ENCODE results near the gene CCDC200.
"Not testable (repeated sequence)": the region's sequence is repeated elsewhere in the genome, so short reads cannot be mapped to it uniquely, and the experiment has no call there.

DNA sequence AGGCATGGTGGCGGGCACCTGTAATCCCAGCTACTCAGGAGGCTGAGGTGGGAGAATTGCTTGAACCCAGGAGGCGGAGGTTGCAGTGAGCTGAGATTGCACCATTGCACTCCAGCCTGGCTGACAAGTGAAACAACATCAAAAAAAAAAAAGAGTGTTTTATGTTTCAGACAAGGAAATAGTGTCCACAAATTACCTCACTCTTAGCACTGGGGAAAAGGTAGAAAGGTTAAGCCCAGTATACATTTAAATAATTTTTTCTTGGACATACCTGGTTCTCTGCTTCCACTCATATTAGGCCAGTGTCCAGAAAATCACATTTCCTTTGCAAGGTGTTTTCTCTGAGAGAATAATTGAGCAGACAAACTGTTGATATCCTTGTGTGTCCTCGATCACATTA, 25.4 kb downstream of the CCDC200 start:
- TF ChIP-seq EZH2 (IDR thresholded peaks at IDR 0.05; ENCODE audit: insufficient read depth, poor library complexity, severe bottlenecking); EZH2phosphoT487 (IDR thresholded peaks at IDR 0.05; ENCODE audit: insufficient read depth, low read depth): not testable (repeated sequence)

Data from GM23248 (cell line).